Lung (tissue), 12 donors: Measurements from ENCODE around the gene ANTXRL. TPM values are rescaled to one million over a fixed set of nuclear protein-coding genes. Genes with fewer than 3 reads are reported as not detected.
"Not testable (repeated sequence)": the region's sequence is repeated elsewhere in the genome, so short reads cannot be mapped to it uniquely, and the experiment has no call there.

Experiments used
- ATAC-seq: fragments of 200-7000 bp; cut with Tn5 transposase; one replicate; pipeline ENCODE4 v1.9.1; 2020; ENCODE audit warnings: moderate number of reproducible peaks; ENCODE audit not compliant: insufficient read depth, low FRiP score
- DNase-seq, 3 donors: peaks; one replicate each; pipeline ENCODE4 v3.0.0-alpha.2; 2013 to 2017
- H3K27ac ChIP-seq, 2 donors: one replicate each; pipeline ENCODE4 v1.5.1; 2013; ENCODE audit warnings: mild to moderate bottlenecking in 2 of 2, moderate library complexity in 2 of 2, control low read depth in 1 of 2, inconsistent platforms in 1 of 2, low read depth in 1 of 2, low read length in 1 of 2
- H3K27me3 ChIP-seq, 3 donors: one replicate each; pipeline ENCODE4 v1.5.1; 2013; ENCODE audit warnings: low read length in 2 of 3; ENCODE audit not compliant: control insufficient read depth in 3 of 3, insufficient read depth in 3 of 3
- H3K36me3 ChIP-seq, 4 donors: one replicate each; pipeline ENCODE4 v1.5.1; 2013; ENCODE audit warnings: low read length in 4 of 4, mild to moderate bottlenecking in 1 of 4, moderate library complexity in 1 of 4; ENCODE audit not compliant: control insufficient read depth in 4 of 4, insufficient read depth in 4 of 4
- H3K4me1 ChIP-seq, 5 donors: one replicate each; pipeline ENCODE4 v1.5.1; 2013; ENCODE audit warnings: low read length in 5 of 5, mild to moderate bottlenecking in 2 of 5, moderate library complexity in 1 of 5; ENCODE audit not compliant: control insufficient read depth in 5 of 5, insufficient read depth in 5 of 5
- H3K4me3 ChIP-seq: one replicate; pipeline ENCODE4 v1.5.1; 2013; ENCODE audit warnings: mild to moderate bottlenecking, control low read depth, moderate library complexity
- H3K9ac ChIP-seq, 2 donors: one replicate each; pipeline ENCODE4 v1.5.1; 2013; ENCODE audit warnings: low read length in 2 of 2, control low read depth in 1 of 2; ENCODE audit not compliant: insufficient read depth in 1 of 2
- H3K9me3 ChIP-seq, 4 donors: one replicate each; pipeline ENCODE4 v1.5.1; 2013; ENCODE audit warnings: low read length in 3 of 4, mild to moderate bottlenecking in 1 of 4, moderate library complexity in 1 of 4; ENCODE audit not compliant: control insufficient read depth in 4 of 4, insufficient read depth in 3 of 4
- CTCF ChIP-seq: IDR thresholded peaks from 2 replicates; pipeline ENCODE4 v1.5.1; 2012; ENCODE audit warnings: mild to moderate bottlenecking; ENCODE audit errors: control extremely low read depth, extremely low read depth
- WGBS, 2 donors: extraction: QIAGEN DNeasy Blood & Tissue Kit; methylation state at CpG; one replicate each; pipeline ENCODE4 v1.1.7; 2013; 5-methylcytosine and 5-hydroxymethylcytosine counted together
- polyA plus RNA-seq, 2 donors: library from polyadenylated mRNA; stranded (reverse); fragments of 200-250 nt; gene quantifications; one replicate each; pipeline ENCODE4 v1.2.1, GENCODE V29; 2013
- total RNA-seq, 2 donors: library from RNA; depleted of rRNA in 1 of 2; stranded (reverse); fragments of >200 nt in 1 of 2; gene quantifications; one replicate each; pipeline ENCODE4 v1.2.1, GENCODE V29; 2014 to 2021
- donor health status: control.
- donor health status: control.
- donor health status: Bipolar disorder and iron deficiency.
- donor health status: healthy.
- donor health status: DM: yes; HTN: yes; CAD: no.

ANTXRL gene
- total and polyA plus RNA-seq, 4 donors: not detected

GRCh38 chr10:46239993-46240683 is 46.7 kb upstream of the ANTXRL start:
- ATAC-seq: no peak
- peak in 1 of 3 donors; percentile 13 for DNase-seq
- H3K4me1 ChIP-seq: peaks cover 0 to 5% (median 0%) of the 10 kb centered on the region in 5 donors
- TF ChIP-seq CTCF: no peak
- H3K27me3 ChIP-seq: no peaks in the 10 kb centered on the region
- H3K36me3 ChIP-seq: no peaks in the 10 kb centered on the region
- H3K9me3 ChIP-seq: peaks cover 0 to 2% (median 0%) of the 10 kb centered on the region in 4 donors
- no peak overlapping the region for H3K9ac ChIP-seq
- WGBS, 2 donors: 94% methylated on average over 2 of the region's 2 CpGs
- H3K4me3 ChIP-seq: no peak overlapping the region
- H3K27ac ChIP-seq: no peak overlapping the region

GRCh38 chr10:46240684-46241565 is 45.9 kb upstream of the ANTXRL start:
- TF ChIP-seq CTCF: no peak
- no peaks in the 10 kb centered on the region for H3K27me3 ChIP-seq
- H3K9ac ChIP-seq: no peak overlapping the region
- H3K9me3 ChIP-seq: peaks cover 0 to 2% (median 0%) of the 10 kb centered on the region in 4 donors
- no peak overlapping the region for H3K4me3 ChIP-seq
- DNase-seq: no peak
- ATAC-seq: no peak
- peaks cover 0 to 5% (median 0%) of the 10 kb centered on the region in 5 donors for H3K4me1 ChIP-seq
- H3K36me3 ChIP-seq: no peaks in the 10 kb centered on the region
- no peak overlapping the region for H3K27ac ChIP-seq
- WGBS, 2 donors: 93 to 96% methylated on average over 2 of the region's 2 CpGs

DNA sequence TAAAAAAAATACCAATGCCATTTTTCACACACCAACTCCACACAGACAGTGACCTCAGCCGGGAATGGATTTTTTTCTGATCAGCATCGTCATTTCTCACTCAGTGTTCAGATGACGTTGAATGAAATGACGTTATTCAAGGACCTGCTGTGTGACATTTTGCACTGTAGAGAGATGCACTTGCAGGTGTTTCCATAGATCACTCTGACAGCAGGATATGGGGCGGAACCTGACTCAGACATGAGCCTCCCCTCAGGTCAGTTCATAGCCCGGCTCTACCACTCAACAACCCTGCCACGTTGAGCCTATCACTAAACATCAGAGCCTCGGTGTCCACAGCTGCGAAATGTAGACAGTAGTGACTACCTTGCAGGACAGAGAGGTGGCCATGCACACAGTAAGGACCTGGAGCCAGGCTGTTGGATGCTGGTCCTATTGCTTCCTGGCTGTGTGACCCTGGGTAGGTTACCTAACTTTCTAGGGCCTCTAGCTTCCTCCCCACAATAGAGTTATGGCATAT is 41.4 kb upstream of the ANTXRL start:
- no peak overlapping the region for H3K4me3 ChIP-seq
- no peak for TF ChIP-seq CTCF
- ATAC-seq: no peak
- DNase-seq: no peak
- H3K36me3 ChIP-seq: no peaks in the 10 kb centered on the region
- no peak overlapping the region for H3K9ac ChIP-seq
- H3K9me3 ChIP-seq: peaks cover 0 to 2% (median 0%) of the 10 kb centered on the region in 4 donors
- no peaks in the 10 kb centered on the region for H3K27me3 ChIP-seq
- H3K27ac ChIP-seq: no peak overlapping the region
- WGBS, 2 donors: 86 to 95% methylated on average over 9 of the region's 9 CpGs
- peaks cover 0 to 6% (median 0%) of the 10 kb centered on the region in 5 donors for H3K4me1 ChIP-seq

DNA sequence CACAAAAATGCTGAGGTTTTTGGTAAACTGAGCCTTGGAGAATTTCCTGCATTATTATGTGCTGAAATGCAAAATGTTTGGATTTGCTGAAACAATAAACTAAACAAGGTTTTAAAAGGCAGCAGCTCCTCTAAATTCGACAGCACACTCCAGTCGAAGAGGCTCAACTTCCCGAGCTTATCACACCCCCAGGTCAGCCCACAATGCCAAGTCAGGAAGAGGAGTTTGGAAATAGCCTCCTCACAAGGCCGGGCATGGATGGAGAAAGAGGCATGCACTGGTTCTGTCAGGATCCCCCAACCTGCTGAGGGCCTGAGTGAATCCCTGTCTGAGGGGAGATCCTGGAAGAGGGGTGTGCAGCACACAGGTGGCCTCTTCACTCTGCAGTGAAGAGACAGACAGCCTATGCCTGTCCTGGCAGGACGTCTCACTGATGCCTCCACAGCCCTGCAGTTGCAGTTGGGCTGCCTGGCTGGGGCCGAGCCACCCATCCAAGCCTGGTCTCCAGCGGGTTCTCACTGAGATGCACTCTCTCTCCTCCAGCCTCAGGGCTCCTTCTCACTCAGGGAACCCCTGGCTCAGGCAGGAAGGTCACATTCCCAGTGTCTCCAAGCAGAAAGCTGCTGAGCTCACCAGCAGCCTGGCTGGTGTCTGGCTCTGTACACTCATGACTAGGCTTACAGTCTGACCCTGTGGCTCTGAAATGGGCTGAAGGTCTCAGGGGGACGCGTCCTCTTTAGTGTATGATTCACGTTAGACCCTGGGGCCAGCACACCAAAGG is 40.2 kb upstream of the ANTXRL start:
- not testable (repeated sequence) for H3K4me3 ChIP-seq, H3K9ac ChIP-seq, H3K36me3 ChIP-seq, H3K9me3 ChIP-seq, H3K27me3 ChIP-seq, DNase-seq, H3K27ac ChIP-seq, ATAC-seq, H3K4me1 ChIP-seq
- 79 to 81% methylated on average over 10 of the region's 10 CpGs for WGBS, 2 donors
